ENCODE results near the gene ATP13A1. TPM values are rescaled to one million over a fixed set of nuclear protein-coding genes. Genes with fewer than 3 reads are reported as not detected.
"Not testable (repeated sequence)": the region's sequence is repeated elsewhere in the genome, so short reads cannot be mapped to it uniquely, and the experiment has no call there.

ATP13A1 gene
- polyA plus RNA-seq, 1 of the 3 experiments (the other 2 are of a cell fraction): 67.9 TPM

- CTCF ChIA-PET: no interaction called here
These were observed 23.1 kb upstream of the ATP13A1 start for GRCh38 chr19:19686580-19686979.

GRCh38 chr19:19686119-19686518 lies 22.6 kb upstream of the ATP13A1 start:
- CTCF ChIA-PET: interaction anchor here (0.9 kb wide), 1 partner anchor 272 kb away, joined by 3 read pairs; no protein-coding TSS in a partner anchor
- H2AFZ ChIP-seq (ENCODE audit: low read depth); POLR2A ChIA-PET; H3K9me2 ChIP-seq; H3K4me2 ChIP-seq; H3K27me3 ChIP-seq (ENCODE audit: insufficient read depth); H3K79me2 ChIP-seq (ENCODE audit: insufficient read depth); H3F3A ChIP-seq (replicated peaks; ENCODE audit: insufficient read depth); H3K4me3 ChIP-seq (ENCODE audit: low read depth in 2 of 2, low read length in 1 of 2); H3K36me3 ChIP-seq (replicated peaks in 1 of 2; ENCODE audit: control insufficient read depth in 1 of 2, insufficient read depth in 2 of 2, low read length in 1 of 2); H3K27ac ChIP-seq (ENCODE audit: low read depth in 2 of 2, low read length in 1 of 2); H3K4me1 ChIP-seq (ENCODE audit: control insufficient read depth in 1 of 2, insufficient read depth in 2 of 2, low read depth in 1 of 2, low read length in 1 of 2); H3K9me3 ChIP-seq; H4K20me1 ChIP-seq (ENCODE audit: insufficient read depth); DNase-seq; H3K9ac ChIP-seq: not testable (repeated sequence)
- 91% methylated on average over 15 of the region's 15 CpGs for WGBS (ENCODE audit: low lambda C conversion rate)

More at GRCh38 chr19:19686580-19686979, 23.1 kb upstream of the ATP13A1 start:
- H3K4me2 ChIP-seq: no peak overlapping the region
- no peak overlapping the region for H2AFZ ChIP-seq (ENCODE audit: low read depth)
- H4K20me1 ChIP-seq (ENCODE audit: insufficient read depth): no peaks in the 10 kb centered on the region
- POLR2A ChIA-PET: no interaction called here
- no peak for TF ChIP-seq RAD21 (IDR thresholded peaks at IDR 0.05; ENCODE audit: low read length)
- no peak for TF ChIP-seq MEF2A (IDR thresholded peaks at IDR 0.05; ENCODE audit: borderline replicate concordance, low read depth)
- TF ChIP-seq IRF3 (IDR thresholded peaks at IDR 0.05; ENCODE audit: low read depth, low read length): no peak
- no peaks in the 10 kb centered on the region for H3K27me3 ChIP-seq (ENCODE audit: insufficient read depth)
- H3K9me2 ChIP-seq: no peaks in the 10 kb centered on the region
- no peak overlapping the region for H3K4me3 ChIP-seq (ENCODE audit: low read depth in 2 of 2, low read length in 1 of 2)
- H3K27ac ChIP-seq (ENCODE audit: low read depth in 2 of 2, low read length in 1 of 2): no peak overlapping the region
- H3K9ac ChIP-seq: no peak overlapping the region
- peaks cover 0 to 5% of the 10 kb centered on the region in 2 experiments for H3K36me3 ChIP-seq (replicated peaks in 1 of 2; ENCODE audit: control insufficient read depth in 1 of 2, insufficient read depth in 2 of 2, low read length in 1 of 2)
- no peaks in the 10 kb centered on the region for H3K9me3 ChIP-seq
- H3K4me1 ChIP-seq (ENCODE audit: control insufficient read depth in 1 of 2, insufficient read depth in 2 of 2, low read depth in 1 of 2, low read length in 1 of 2): no peaks in the 10 kb centered on the region
- H3K79me2 ChIP-seq (ENCODE audit: insufficient read depth): no peaks in the 10 kb centered on the region
- peaks cover 3% of the 10 kb centered on the region for H3F3A ChIP-seq (replicated peaks; ENCODE audit: insufficient read depth)
- 96% methylated on average over 6 of the region's 6 CpGs for WGBS (ENCODE audit: low lambda C conversion rate)
- DNase-seq: no peak

GRCh38 chr19:19679176-19680073 lies 15.9 kb upstream of the ATP13A1 start:
- CTCF ChIA-PET: no interaction called here
- Histone ChIP-seq H3K9ac (no peak overlapping the region), H3K9me3 (peaks cover 7% of the 10 kb centered on the region), H3K4me3 (ENCODE audit: low read depth in 2 of 2, low read length in 1 of 2) (no peak overlapping the region), H4K20me1 (ENCODE audit: insufficient read depth) (no peaks in the 10 kb centered on the region), H3K4me2 (no peak overlapping the region), H3K79me2 (ENCODE audit: insufficient read depth) (peaks cover 16% of the 10 kb centered on the region), H3K27ac (ENCODE audit: low read depth in 2 of 2, low read length in 1 of 2) (no peak overlapping the region), H3F3A (replicated peaks; ENCODE audit: insufficient read depth) (peaks cover 3% of the 10 kb centered on the region), H3K27me3 (ENCODE audit: insufficient read depth) (no peaks in the 10 kb centered on the region), H3K9me2 (no peaks in the 10 kb centered on the region), H3K36me3 (replicated peaks in 1 of 2; ENCODE audit: control insufficient read depth in 1 of 2, insufficient read depth in 2 of 2, low read length in 1 of 2) (peaks cover 16 to 54% of the 10 kb centered on the region in 2 experiments), H3K4me1 (ENCODE audit: control insufficient read depth in 1 of 2, insufficient read depth in 2 of 2, low read depth in 1 of 2, low read length in 1 of 2) (no peaks in the 10 kb centered on the region), H2AFZ (ENCODE audit: low read depth) (no peak overlapping the region)
- no peak for DNase-seq
- POLR2A ChIA-PET: no interaction called here
- 93% methylated on average over 20 of the region's 20 CpGs for WGBS (ENCODE audit: low lambda C conversion rate)
- TF ChIP-seq TEAD4 (IDR thresholded peaks at IDR 0.05; ENCODE audit: borderline replicate concordance, insufficient read depth) (no peak), SMC3 (IDR thresholded peaks at IDR 0.05; ENCODE audit: low read depth, low read length) (no peak), PBX3 (IDR thresholded peaks at IDR 0.05) (no peak), REST (IDR thresholded peaks at IDR 0.05; ENCODE audit: low read depth, low read length) (no peak), MEF2A (IDR thresholded peaks at IDR 0.05; ENCODE audit: borderline replicate concordance, low read depth) (no peak), MAX (IDR thresholded peaks at IDR 0.05; ENCODE audit: low read depth) (no peak), RAD21 (IDR thresholded peaks at IDR 0.05; ENCODE audit: low read length) (no peak), EZH2phosphoT487 (IDR thresholded peaks at IDR 0.05; ENCODE audit: borderline replicate concordance, low read depth) (no peak), NRF1 (IDR thresholded peaks at IDR 0.05; ENCODE audit: low read depth, low read length) (no peak), RFX5 (IDR thresholded peaks at IDR 0.05; ENCODE audit: low read length) (no peak), JUND (IDR thresholded peaks at IDR 0.05) (no peak), YY1 (IDR thresholded peaks at IDR 0.05; ENCODE audit: low read depth) (no peak), MXI1 (IDR thresholded peaks at IDR 0.05; ENCODE audit: low read depth, low read length) (no peak)
